ENCODE results near the gene EPHB4.

DNA sequence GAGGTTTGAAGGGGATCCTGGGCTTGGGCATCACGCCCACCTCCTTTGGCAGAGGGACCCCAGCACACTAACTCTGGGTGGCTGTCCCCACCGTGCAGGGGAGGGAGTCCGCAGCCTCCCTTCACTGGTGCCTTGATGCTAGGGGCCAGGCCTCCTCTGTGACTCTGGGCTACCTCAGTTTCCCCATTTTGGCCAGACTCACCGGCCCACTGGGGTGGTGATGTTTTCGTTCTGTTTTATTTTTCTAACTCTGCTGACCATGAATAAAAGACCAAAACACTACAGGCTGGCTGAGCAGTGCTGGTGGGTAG lies 39.4 kb upstream of the EPHB4 start:
- TF ChIP-seq SMC3 (IDR thresholded peaks at IDR 0.05; ENCODE audit: low read depth, low read length), result no peak
- TF ChIP-seq, protein P1, sequence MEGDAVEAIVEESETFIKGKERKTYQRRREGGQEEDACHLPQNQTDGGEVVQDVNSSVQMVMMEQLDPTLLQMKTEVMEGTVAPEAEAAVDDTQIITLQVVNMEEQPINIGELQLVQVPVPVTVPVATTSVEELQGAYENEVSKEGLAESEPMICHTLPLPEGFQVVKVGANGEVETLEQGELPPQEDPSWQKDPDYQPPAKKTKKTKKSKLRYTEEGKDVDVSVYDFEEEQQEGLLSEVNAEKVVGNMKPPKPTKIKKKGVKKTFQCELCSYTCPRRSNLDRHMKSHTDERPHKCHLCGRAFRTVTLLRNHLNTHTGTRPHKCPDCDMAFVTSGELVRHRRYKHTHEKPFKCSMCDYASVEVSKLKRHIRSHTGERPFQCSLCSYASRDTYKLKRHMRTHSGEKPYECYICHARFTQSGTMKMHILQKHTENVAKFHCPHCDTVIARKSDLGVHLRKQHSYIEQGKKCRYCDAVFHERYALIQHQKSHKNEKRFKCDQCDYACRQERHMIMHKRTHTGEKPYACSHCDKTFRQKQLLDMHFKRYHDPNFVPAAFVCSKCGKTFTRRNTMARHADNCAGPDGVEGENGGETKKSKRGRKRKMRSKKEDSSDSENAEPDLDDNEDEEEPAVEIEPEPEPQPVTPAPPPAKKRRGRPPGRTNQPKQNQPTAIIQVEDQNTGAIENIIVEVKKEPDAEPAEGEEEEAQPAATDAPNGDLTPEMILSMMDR (conservative IDR thresholded peaks at IDR 0.05; ENCODE audit: low read depth, low read length), result no peak
- TF ChIP-seq POLR2A (IDR thresholded peaks at IDR 0.05; ENCODE audit: low read depth, low read length), result no peak

Measured in IMR-90 (cell line).